NCI-H2029 (cell line): Measurements from ENCODE around the gene ZNF610.
"Not testable (repeated sequence)": the region's sequence is repeated elsewhere in the genome, so short reads cannot be mapped to it uniquely, and the experiment has no call there.

Experiments
- DNase-seq: peaks from one replicate; lab custom pipeline; 2025; lab: John Stamatoyannopoulos, UW

Gene ZNF610

GRCh38 chr19:52336117-52336790 lies at the start of gene ZNF610:
TSS of gene ZNF610 (plus strand) at chr19:52336243. CDS start at chr19:52349173, 12,930 bp downstream.
- DNase-seq, result peak; percentile 86

GRCh38 chr19:52286256-52286655 lies 49.8 kb upstream of the ZNF610 start:
- no peak for DNase-seq

- DNase-seq, result no peak
These were observed 44.3 kb upstream of the ZNF610 start for GRCh38 chr19:52291781-52292180.

GRCh38 chr19:52292946-52293345 lies 43.1 kb upstream of the ZNF610 start:
- DNase-seq, result not testable (repeated sequence)

- DNase-seq, result peak; percentile 31
These were observed 39.7 kb upstream of the ZNF610 start for GRCh38 chr19:52296400-52296772.

GRCh38 chr19:52296773-52297600 lies 39.1 kb upstream of the ZNF610 start, which contains the start of gene ZNF480:
TSS of gene ZNF480 (plus strand) at chr19:52297169. CDS start at chr19:52300413, 3,244 bp downstream.
- peak; percentile 86 for DNase-seq

- DNase-seq, result no peak
These were observed 38.3 kb upstream of the ZNF610 start for GRCh38 chr19:52297601-52298364.

GRCh38 chr19:52307275-52307674 lies 28.8 kb upstream of the ZNF610 start:
- no peak for DNase-seq

GRCh38 chr19:52322429-52322828 lies 13.6 kb upstream of the ZNF610 start:
- no peak for DNase-seq

- DNase-seq, result no peak
These were observed 4.3 kb upstream of the ZNF610 start for GRCh38 chr19:52331757-52332156.

GRCh38 chr19:52335768-52336116 lies 301 bp upstream of the ZNF610 start:
- no peak for DNase-seq

GRCh38 chr19:52336791-52337381 lies 843 bp downstream of the ZNF610 start:
- DNase-seq, result no peak

- not testable (repeated sequence) for DNase-seq
These were observed 3.0 kb downstream of the ZNF610 start for GRCh38 chr19:52339022-52339421.

- peak; percentile 70 for DNase-seq
These were observed 7.5 kb downstream of the ZNF610 start for GRCh38 chr19:52343548-52343947.

GRCh38 chr19:52345162-52345561 lies 9.1 kb downstream of the ZNF610 start:
- no peak for DNase-seq

- DNase-seq, result no peak
These were observed 15.5 kb downstream of the ZNF610 start for GRCh38 chr19:52351512-52351911.

GRCh38 chr19:52366414-52366824 lies 30.4 kb downstream of the ZNF610 start:
- DNase-seq, result no peak

- DNase-seq, result peak; percentile 94
These were observed 33.7 kb downstream of the ZNF610 start, which contains the start of gene ZNF880 for GRCh38 chr19:52369559-52370340. TSS of gene ZNF880 (plus strand) at chr19:52369923. CDS start at chr19:52369966, 43 bp downstream.

- DNase-seq, result no peak
These were observed 34.3 kb downstream of the ZNF610 start for GRCh38 chr19:52370341-52370710.

- no peak for DNase-seq
These were observed 55.1 kb downstream of the ZNF610 start for GRCh38 chr19:52391135-52391534.
